Erythroblast (primary cell): Measurements from ENCODE around the gene TEAD1.

Experiments used
- GATA1 ChIP-seq: IDR thresholded peaks from 2 replicates; pipeline ENCODE4 v1.6.1; 2011; ENCODE audit warnings: low read depth, mild to moderate bottlenecking, control low read depth, low read length, moderate library complexity
- POLR2A ChIP-seq: IDR thresholded peaks from 2 replicates; pipeline ENCODE4 v1.6.1; 2011; ENCODE audit warnings: mild to moderate bottlenecking, low read length

- TF ChIP-seq POLR2A (no peak), GATA1 (peak; percentile 21)
Measured at GRCh38 chr11:12876988-12877387, 202.8 kb downstream of the TEAD1 start.
